ENCODE measurements around the gene CHKB. TPM values are rescaled to one million over a fixed set of nuclear protein-coding genes. Genes with fewer than 3 reads are reported as not detected.

The CHKB gene
- total and polyA plus RNA-seq, 2 of the 8 experiments (the other 6 are each of a cell fraction or from before 2014, with no cell fraction given) = 27.9 to 42.2 TPM

DNA sequence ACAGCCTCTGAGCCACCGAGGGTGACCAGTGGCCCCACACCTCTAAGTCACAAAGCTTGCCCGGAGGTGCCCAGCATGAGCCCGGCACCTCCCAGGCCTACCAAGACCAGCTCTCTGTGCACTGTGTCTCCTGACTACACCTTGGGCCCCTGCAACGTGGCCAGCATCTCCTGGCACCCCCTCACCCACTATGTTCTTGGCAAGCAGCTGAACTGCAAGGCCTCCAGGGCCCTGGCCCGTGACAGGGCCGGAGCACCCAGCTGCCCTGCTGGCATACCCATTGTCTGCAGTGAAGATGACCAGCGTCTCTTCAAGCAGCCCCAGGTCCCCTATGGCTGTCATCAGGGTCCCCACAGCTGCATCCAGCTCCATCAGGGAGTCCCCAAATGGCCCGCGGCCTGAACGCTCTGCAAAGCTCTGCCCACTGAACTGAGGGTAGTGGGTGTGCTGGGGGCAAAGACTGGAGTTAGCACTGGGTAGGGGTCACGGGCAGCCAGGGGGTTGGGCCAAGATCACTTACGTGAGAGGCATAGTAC is 43.7 kb upstream of the CHKB start:
- H4K8ac ChIP-seq (ENCODE audit: extremely low read depth, insufficient read depth, low read length) = no peak overlapping the region; the same call in 1 of the 2 replicates
- no peak overlapping the region for H3K4ac ChIP-seq (replicated peaks; ENCODE audit: insufficient read length, low read depth, low read length)
- peaks cover 0 to 10% (median 5%) of the 10 kb centered on the region in 4 experiments; a peak in 4 of 7 replicates for H3K27me3 ChIP-seq (replicated peaks in 1 of 4; ENCODE audit: control insufficient read depth in 3 of 4, extremely low read depth in 1 of 4, insufficient read depth in 3 of 4, low read length in 3 of 4)
- no peak overlapping the region for H2BK12ac ChIP-seq (ENCODE audit: low read depth, low read length)
- 0 out of 7 replicates have a peak overlapping the region, but pooled peaks of 1 of the 4 experiments have one; percentile 0 for H3K9ac ChIP-seq (replicated peaks in 1 of 4; ENCODE audit: extremely low read depth in 1 of 4, low read depth in 3 of 4, low read length in 3 of 4)
- H2AK5ac ChIP-seq (ENCODE audit: low read depth, low read length) = no peak overlapping the region
- H3K56ac ChIP-seq (replicated peaks; ENCODE audit: insufficient read length, low read depth, low read length) = no peak overlapping the region
- no peak overlapping the region for H4K91ac ChIP-seq (replicated peaks; ENCODE audit: insufficient read length, low read length)
- H3K4me1 ChIP-seq (replicated peaks in 1 of 4; ENCODE audit: control insufficient read depth in 3 of 4, insufficient read depth in 4 of 4, low read length in 3 of 4) = peaks cover 0 to 12% (median 7%) of the 10 kb centered on the region in 4 experiments; a peak in 6 of 7 replicates
- no peaks in the 10 kb centered on the region for H3K9me3 ChIP-seq (ENCODE audit: insufficient read depth in 2 of 2, low read depth in 1 of 2, low read length in 1 of 2)
- no peak overlapping the region for H4K5ac ChIP-seq (ENCODE audit: insufficient read length, low read depth, low read length)
- H3K4me2 ChIP-seq (ENCODE audit: insufficient read depth in 1 of 2, low read depth in 2 of 2, low read length in 2 of 2) = no peak overlapping the region
- FAIRE-seq (no peak), DNase-seq (ENCODE audit: low read depth in 1 of 2, low spot score in 2 of 2) (no peak)
- H2BK15ac ChIP-seq (ENCODE audit: low read length) = no peak overlapping the region
- POLR2A ChIA-PET (ENCODE audit: partially characterized antibody) = interaction anchor here (0.9 to 1.4 kb wide), 3 partner anchors 14 to 64 kb away, joined by 3 read pairs; no protein-coding TSS in a partner anchor
- H4K20me1 ChIP-seq (replicated peaks in 1 of 2; ENCODE audit: control insufficient read depth in 1 of 2, insufficient read depth in 2 of 2, low read length in 2 of 2) = peaks cover 0 to 12% of the 10 kb centered on the region in 2 experiments
- no peak overlapping the region for H3K23ac ChIP-seq (ENCODE audit: insufficient read length)
- CTCF ChIA-PET (ENCODE audit: partially characterized antibody) = interaction anchor here (0.6 to 15.7 kb wide), 26 partner anchors 10 to 154 kb away, joined by 3 to 281 read pairs (median 4); partner anchors contain the start of genes CHKB and SYCE3
- no peak overlapping the region for H3K18ac ChIP-seq (ENCODE audit: extremely low read depth, low read length)
- H3K23me2 ChIP-seq (ENCODE audit: low read depth, low read length) = peaks cover 11% of the 10 kb centered on the region; the same call in 1 of the 2 replicates
- H2AFZ ChIP-seq (ENCODE audit: low read length) = no peak overlapping the region
- H3K27ac ChIP-seq (ENCODE audit: low read depth, low read length) = no peak overlapping the region
- no peak overlapping the region for H3K14ac ChIP-seq (ENCODE audit: insufficient read length)
- H2BK120ac ChIP-seq (replicated peaks; ENCODE audit: low read depth, low read length) = no peak overlapping the region
- H3K79me2 ChIP-seq (ENCODE audit: control insufficient read depth in 1 of 2, insufficient read depth in 2 of 2, low read length in 2 of 2) = no peaks in the 10 kb centered on the region
- H2BK5ac ChIP-seq (ENCODE audit: low read depth, low read length) = no peak overlapping the region; the same call in 1 of the 2 replicates
- H3K36me3 ChIP-seq (ENCODE audit: control insufficient read depth in 2 of 4, insufficient read depth in 4 of 4, low read length in 3 of 4) = no peaks in the 10 kb centered on the region
- H2BK20ac ChIP-seq (ENCODE audit: low read length) = no peak overlapping the region
- H3K4me3 ChIP-seq (ENCODE audit: extremely low read depth in 1 of 4, insufficient read depth in 2 of 4, low read depth in 3 of 4, low read length in 4 of 4) = no peak overlapping the region
- 90% methylated on average over 11 of the region's 12 CpGs; no CpG with 5 or more reads in 1 of the 2 experiments for WGBS, 2 experiments (ENCODE audit: extremely low coverage in 1 of 2, insufficient coverage in 1 of 2, insufficient read length in 1 of 2, insufficient replicate concordance in 2 of 2, low coverage in 1 of 2, low lambda C conversion rate in 2 of 2, missing lambda C conversion rate in 1 of 2)
- peaks cover 4% of the 10 kb centered on the region for H3K79me1 ChIP-seq (ENCODE audit: low read depth, low read length)
- TF ChIP-seq SP4 (IDR thresholded peaks at IDR 0.05; ENCODE audit: low read length) (no peak), TBP (IDR thresholded peaks at IDR 0.05; ENCODE audit: low read depth, low read length) (no peak), EZH2 (IDR thresholded peaks at IDR 0.05; ENCODE audit: low read depth, low read length, severe bottlenecking) (no peak), CHD1 (IDR thresholded peaks at IDR 0.05; ENCODE audit: low read depth, low read length) (no peak), NANOG (IDR thresholded peaks at IDR 0.05; ENCODE audit: insufficient read depth, low read depth, low read length, poor library complexity, severe bottlenecking) (no peak), MAFK (IDR thresholded peaks at IDR 0.05; ENCODE audit: low read depth, low read length) (no peak), CEBPB (IDR thresholded peaks at IDR 0.05; ENCODE audit: low read depth, low read length) (no peak), KDM5A (IDR thresholded peaks at IDR 0.05; ENCODE audit: low read length) (no peak), JUN (IDR thresholded peaks at IDR 0.05; ENCODE audit: low read depth, low read length) (no peak), SP1 (IDR thresholded peaks at IDR 0.05; ENCODE audit: low read depth, low read length) (no peak), RAD21 (IDR thresholded peaks at IDR 0.05 in 1 of 2, conservative IDR thresholded peaks at IDR 0.05 in 1 of 2; ENCODE audit: low read depth in 2 of 2, low read length in 2 of 2) (no peak)
- TF ChIP-seq, protein P1, sequence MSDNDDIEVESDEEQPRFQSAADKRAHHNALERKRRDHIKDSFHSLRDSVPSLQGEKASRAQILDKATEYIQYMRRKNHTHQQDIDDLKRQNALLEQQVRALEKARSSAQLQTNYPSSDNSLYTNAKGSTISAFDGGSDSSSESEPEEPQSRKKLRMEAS (IDR thresholded peaks at IDR 0.05) = no peak
